Activated CD4-positive, alpha-beta T cell treated with anti-CD3 and anti-CD28 coated beads for 36 hours (primary cell): Measurements from ENCODE around the gene INSRR. TPM values are rescaled to one million over a fixed set of nuclear protein-coding genes. Genes with fewer than 3 reads are reported as not detected.

Experiments used
- ATAC-seq: fragments of 200-7000 bp; cut with Tn5 transposase; one replicate; pipeline ENCODE4 v1.10.0; 2021; ENCODE audit warnings: mild to moderate bottlenecking, moderate library complexity
- CTCF ChIA-PET: fragments of 350-600 bp; sonication (Branson Sonifier 250); formaldehyde crosslinking; loops from one replicate; lab custom pipeline; 2021; ENCODE audit warnings: antibody characterized with exemption; lab: Charles Lee
- POLR2A ChIA-PET: fragments of 350-600 bp; sonication (Branson Sonifier 250); formaldehyde crosslinking; loops from one replicate; lab custom pipeline; 2021; ENCODE audit warnings: antibody characterized with exemption, inconsistent platforms; lab: Charles Lee
- DNase-seq: peaks from one replicate; pipeline ENCODE4 v3.0.0-alpha.2; 2020
- H3K27ac Mint-ChIP-seq: one replicate; pipeline ENCODE4 v1.8.0; 2021; ENCODE audit warnings: mixed read lengths
- H3K27me3 Mint-ChIP-seq: one replicate; pipeline ENCODE4 v1.8.0; 2021; ENCODE audit warnings: mixed read lengths
- H3K36me3 Mint-ChIP-seq: one replicate; pipeline ENCODE4 v1.8.0; 2021; ENCODE audit warnings: low read depth, mixed read lengths
- H3K4me1 Mint-ChIP-seq: one replicate; pipeline ENCODE4 v1.8.0; 2021; ENCODE audit warnings: mixed read lengths
- H3K4me3 Mint-ChIP-seq: one replicate; pipeline ENCODE4 v1.8.0; 2021; ENCODE audit warnings: mild to moderate bottlenecking, moderate library complexity, mixed read lengths
- H3K9me3 Mint-ChIP-seq: one replicate; pipeline ENCODE4 v1.8.0; 2021; ENCODE audit warnings: low read depth, mixed read lengths
- intact Hi-C, 2 experiments: fragments of 100-400 bp; cut with DNase I in 1 of 2; cut with micrococcal nuclease in 1 of 2; formaldehyde crosslinking; loops; one replicate each; pipeline versions ENCODE4 v1.14.2 to v1.15.1; 2022 to 2024; cut with DNase I, micrococcal nuclease
- total RNA-seq, 2 experiments: library from RNA; stranded (reverse); gene quantifications; one replicate each; pipeline ENCODE4 v1.2.3, GENCODE V29; 2021

INSRR gene
- total RNA-seq, 2 experiments from 2014 or later, result 0.14 to 0.18 TPM

DNA sequence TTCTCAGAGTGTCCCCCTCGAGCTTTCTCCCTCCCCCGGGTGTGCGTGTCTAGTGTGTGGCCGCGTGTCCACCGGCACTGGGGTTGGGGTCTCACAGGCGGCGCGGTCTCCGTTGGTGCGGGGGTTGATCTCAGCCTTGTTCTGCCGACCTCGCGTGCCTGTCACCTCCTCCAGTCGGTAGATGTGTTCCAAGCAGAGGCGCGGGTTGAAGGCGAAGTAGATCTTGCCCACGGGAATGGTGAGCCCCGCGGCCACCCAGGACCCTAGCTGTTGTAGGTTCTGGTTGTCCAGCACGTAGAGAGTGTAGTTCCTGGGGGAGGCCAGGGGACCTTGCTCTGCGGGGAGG lies 9.8 kb downstream of the INSRR start:
- no peak for DNase-seq
- H3K4me3 Mint-ChIP-seq, result peak overlapping the region; percentile 53
- POLR2A ChIA-PET, result interaction anchor here (0.6 to 0.7 kb wide), 2 partner anchors 42 to 79 kb away, joined by 3 to 6 read pairs; no protein-coding TSS in a partner anchor
- CTCF ChIA-PET, result interaction anchor here (0.5 to 5.9 kb wide), 7 partner anchors 9 to 292 kb away, joined by 3 to 51 read pairs (median 4); partner anchors contain the start of genes INSRR and NTRK1
- ATAC-seq, result peak; percentile 3
- peak overlapping the region; percentile 64 for H3K27ac Mint-ChIP-seq
- H3K4me1 Mint-ChIP-seq, result peaks cover 19% of the 10 kb centered on the region
- intact Hi-C loops, result no loop called here
- no peaks in the 10 kb centered on the region for H3K9me3 Mint-ChIP-seq
- H3K27me3 Mint-ChIP-seq, result peaks cover 29% of the 10 kb centered on the region
- H3K36me3 Mint-ChIP-seq, result no peaks in the 10 kb centered on the region

DNA sequence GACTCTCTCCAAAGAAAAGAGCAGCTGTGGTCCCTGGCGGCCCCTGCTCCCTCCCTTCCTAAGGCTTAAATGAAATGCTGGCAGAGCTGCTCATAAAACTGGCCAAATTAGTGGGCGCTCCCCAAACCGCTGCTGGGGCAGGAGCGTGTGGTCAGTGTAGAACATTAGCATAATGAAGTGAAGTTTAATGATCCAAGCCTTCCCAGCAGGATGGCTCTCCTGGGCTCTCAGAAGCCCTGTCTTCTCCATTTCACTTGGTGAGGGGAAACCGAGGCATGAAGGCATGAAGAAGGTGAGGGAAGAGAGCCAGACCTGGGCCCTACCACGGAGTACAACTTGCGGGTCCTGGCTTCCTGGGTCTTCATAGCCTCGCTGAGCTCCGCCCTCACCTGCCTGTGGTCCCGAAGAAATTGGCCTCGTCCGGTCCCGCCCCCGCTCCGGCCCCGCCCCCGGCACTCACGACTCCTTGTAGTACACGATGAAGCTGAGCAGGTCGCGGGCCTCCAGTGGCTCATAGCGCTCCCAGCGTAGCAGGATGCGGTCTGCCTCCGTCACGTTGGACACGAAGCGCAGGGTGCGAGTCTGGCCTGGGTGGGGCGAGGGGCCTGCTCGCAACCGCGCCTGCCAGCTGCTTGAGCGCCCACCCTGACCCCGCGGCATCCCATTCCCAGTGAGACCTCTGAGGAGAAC lies 10.3 kb downstream of the INSRR start:
- CTCF ChIA-PET, result interaction anchor here (0.6 to 5.9 kb wide), 6 partner anchors 9 to 120 kb away, joined by 3 to 51 read pairs (median 4); partner anchors contain the start of genes INSRR, ISG20L2, METTL25B and NTRK1
- Mint-ChIP-seq H3K36me3 (no peaks in the 10 kb centered on the region), H3K27me3 (peaks cover 33% of the 10 kb centered on the region), H3K27ac (peak overlapping the region; percentile 40), H3K4me3 (peak overlapping the region; percentile 53), H3K9me3 (no peaks in the 10 kb centered on the region), H3K4me1 (peaks cover 21% of the 10 kb centered on the region)
- DNase-seq (peak; percentile 89), ATAC-seq (peak; percentile 93)
- intact Hi-C loops, result no loop called here
- POLR2A ChIA-PET, result interaction anchor here (0.7 kb wide), 1 partner anchor 41 kb away, joined by 3 read pairs; no protein-coding TSS in a partner anchor

DNA sequence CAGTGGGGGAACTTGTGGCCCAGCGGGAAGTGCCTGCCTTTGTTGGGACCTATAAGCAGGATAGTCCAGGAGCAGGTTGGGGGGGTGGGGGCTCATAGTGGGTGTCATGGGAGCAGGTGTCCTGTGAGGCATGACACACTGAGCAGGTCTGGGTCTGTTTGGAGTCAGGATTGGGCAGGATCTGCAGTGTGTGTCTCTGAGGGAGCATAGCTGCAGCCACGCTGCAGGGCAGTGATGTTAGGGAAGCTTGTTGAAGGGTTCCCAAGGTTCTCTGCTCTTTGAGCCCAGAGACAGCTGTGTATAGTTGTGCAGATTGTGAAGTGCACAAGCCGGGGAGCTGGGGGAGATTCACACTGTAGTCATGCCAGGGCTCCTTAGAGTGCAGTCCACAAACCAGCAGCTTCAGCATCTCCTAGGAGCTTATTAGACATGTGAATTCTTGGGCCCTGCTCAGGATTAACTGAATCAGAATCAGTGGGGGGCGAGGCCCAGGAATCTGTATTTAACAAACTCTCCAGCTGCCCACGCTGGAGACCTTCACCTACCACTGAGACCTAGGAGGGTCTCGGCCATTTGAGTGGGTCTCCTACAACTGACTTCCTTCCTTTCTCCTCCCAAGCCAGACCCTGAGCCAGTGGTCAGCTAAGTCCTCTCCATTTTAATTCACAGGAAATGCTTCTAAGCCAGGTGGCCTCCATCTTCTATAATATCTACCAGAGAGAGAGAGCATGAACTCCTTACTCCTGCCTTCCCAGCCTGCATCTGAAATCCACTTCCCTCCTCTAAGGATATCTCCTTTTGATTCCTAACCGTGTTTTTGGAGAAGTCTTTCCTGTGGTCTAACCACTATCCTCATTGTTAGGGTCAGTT lies 11.1 kb downstream of the INSRR start:
- DNase-seq, result no peak
- intact Hi-C loops, result no loop called here
- Mint-ChIP-seq H3K4me3 (no peak overlapping the region), H3K4me1 (peaks cover 21% of the 10 kb centered on the region), H3K9me3 (no peaks in the 10 kb centered on the region), H3K36me3 (no peaks in the 10 kb centered on the region), H3K27ac (no peak overlapping the region), H3K27me3 (peaks cover 37% of the 10 kb centered on the region)
- CTCF ChIA-PET, result interaction anchor here (0.6 to 5.9 kb wide), 7 partner anchors 9 to 119 kb away, joined by 3 to 51 read pairs (median 4); partner anchors contain the start of genes INSRR, ISG20L2, METTL25B and NTRK1
- no peak for ATAC-seq
- POLR2A ChIA-PET, result no interaction called here

DNA sequence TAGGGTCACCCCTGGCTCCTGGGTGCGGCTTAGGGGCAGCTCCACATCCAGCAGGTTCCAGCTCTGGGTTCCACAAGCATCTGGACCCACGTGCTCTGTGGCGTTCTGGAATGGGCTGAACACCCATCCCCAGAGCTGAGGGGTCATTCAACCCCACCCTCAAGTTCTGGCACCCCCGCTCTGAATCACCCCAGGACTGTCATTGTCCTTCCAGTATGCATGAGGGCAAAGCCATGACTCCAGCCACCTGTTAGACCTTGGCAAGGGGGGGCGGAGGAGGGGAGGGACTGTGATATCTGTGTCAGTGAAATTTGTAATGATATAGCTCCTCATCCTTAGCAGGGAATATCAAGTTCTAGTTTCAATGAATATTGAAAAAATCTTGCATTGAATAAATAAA lies 12.3 kb downstream of the INSRR start:
- H3K27me3 Mint-ChIP-seq, result peaks cover 42% of the 10 kb centered on the region
- no peak for ATAC-seq
- ChIA-PET CTCF (interaction anchor here (0.8 to 5.9 kb wide), 5 partner anchors 14 to 79 kb away, joined by 3 to 51 read pairs (median 3); partner anchors contain the start of genes INSRR and NTRK1), POLR2A (no interaction called here)
- H3K27ac Mint-ChIP-seq, result no peak overlapping the region
- DNase-seq, result no peak
- no peaks in the 10 kb centered on the region for H3K36me3 Mint-ChIP-seq
- no peak overlapping the region for H3K4me3 Mint-ChIP-seq
- no peaks in the 10 kb centered on the region for H3K9me3 Mint-ChIP-seq
- peaks cover 21% of the 10 kb centered on the region for H3K4me1 Mint-ChIP-seq
- intact Hi-C loops, result no loop called here

DNA sequence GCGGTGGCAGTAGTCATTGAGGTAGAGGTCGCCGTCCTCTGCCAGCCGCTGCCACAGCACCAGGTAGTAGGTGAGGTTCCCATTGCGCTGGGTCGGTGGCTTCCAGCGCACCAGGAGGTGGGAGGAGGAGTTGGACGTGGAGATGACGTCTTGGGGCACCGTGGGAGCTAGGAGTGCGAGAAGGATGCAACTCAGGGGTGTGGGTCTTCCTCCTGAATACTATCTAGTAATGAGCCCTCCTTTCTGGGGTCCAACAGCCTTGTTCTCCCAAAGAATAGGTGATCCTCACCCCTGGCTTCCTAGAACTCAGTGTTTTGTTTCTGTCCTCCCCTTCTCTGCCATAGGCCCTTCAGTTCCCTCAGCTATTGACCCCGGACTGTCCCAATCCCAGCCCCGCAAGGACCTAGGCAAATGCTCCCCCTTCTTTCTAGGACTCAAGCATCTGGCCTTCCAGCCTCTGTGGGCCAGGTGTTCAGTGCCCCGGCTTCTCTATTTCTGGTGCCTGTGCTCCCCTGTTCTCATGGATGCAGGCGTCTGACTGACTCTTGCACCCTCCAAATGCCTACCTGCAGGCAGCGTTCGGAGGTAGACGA lies 12.9 kb downstream of the INSRR start:
- ChIA-PET CTCF (interaction anchor here (0.8 to 5.9 kb wide), 5 partner anchors 15 to 80 kb away, joined by 3 to 51 read pairs (median 3); partner anchors contain the start of genes INSRR and NTRK1), POLR2A (no interaction called here)
- H3K36me3 Mint-ChIP-seq, result no peaks in the 10 kb centered on the region
- DNase-seq (no peak), ATAC-seq (no peak)
- intact Hi-C loops, result no loop called here
- H3K27me3 Mint-ChIP-seq, result peaks cover 44% of the 10 kb centered on the region
- no peaks in the 10 kb centered on the region for H3K9me3 Mint-ChIP-seq
- no peak overlapping the region for H3K4me3 Mint-ChIP-seq
- H3K27ac Mint-ChIP-seq, result no peak overlapping the region
- H3K4me1 Mint-ChIP-seq, result peaks cover 21% of the 10 kb centered on the region

DNA sequence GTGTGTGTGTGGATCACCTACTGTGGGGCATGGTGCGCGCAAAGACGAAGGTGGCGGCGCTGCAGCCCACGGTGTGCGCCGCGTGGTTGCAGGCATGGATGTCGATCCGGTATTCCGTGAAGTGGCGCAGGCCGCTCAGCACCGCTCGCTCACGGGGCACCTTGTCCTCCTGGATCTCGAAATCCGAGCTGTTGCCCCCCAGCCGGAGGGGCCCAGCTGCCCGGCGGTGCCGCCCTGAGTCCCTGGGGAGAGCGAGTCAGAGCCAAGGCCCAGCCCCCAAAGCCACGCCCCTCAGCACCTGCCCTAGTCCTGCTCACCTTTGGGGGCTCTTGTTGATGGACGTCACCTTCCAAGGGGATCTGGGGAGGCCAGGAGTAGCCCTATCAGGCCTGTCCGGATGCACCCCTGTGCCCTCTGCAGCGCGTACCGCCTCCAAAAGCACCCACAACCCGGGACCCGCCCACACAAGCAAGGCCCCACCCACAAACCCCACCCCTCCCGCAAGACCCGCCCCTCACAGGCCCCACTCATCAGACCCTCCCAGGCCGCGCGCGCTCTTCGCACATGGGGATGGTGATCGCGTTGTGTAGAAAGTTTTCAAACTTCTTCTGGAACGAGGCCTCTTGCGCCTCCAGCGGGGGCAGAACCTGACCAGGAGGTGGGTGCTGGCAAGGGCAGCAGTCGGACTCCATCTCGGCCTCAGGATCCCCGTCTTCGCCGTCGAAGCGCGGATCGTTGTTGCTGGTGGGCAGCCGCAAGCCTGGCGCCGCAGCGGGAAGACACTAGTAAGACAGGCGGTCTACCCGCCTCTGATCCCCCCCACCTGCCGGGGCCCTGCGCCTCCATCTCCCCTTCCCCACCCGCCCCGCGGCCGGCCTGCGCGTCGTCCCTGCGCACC lies 13.6 kb downstream of the INSRR start:
- ATAC-seq, result peak; percentile 35
- Mint-ChIP-seq H3K4me1 (peaks cover 21% of the 10 kb centered on the region), H3K36me3 (no peaks in the 10 kb centered on the region), H3K4me3 (peak overlapping the region; percentile 13), H3K9me3 (no peaks in the 10 kb centered on the region), H3K27me3 (peaks cover 46% of the 10 kb centered on the region), H3K27ac (no peak overlapping the region)
- DNase-seq, result peak; percentile 63
- ChIA-PET POLR2A (no interaction called here), CTCF (interaction anchor here (0.7 to 5.9 kb wide), 4 partner anchors 15 to 155 kb away, joined by 3 to 51 read pairs (median 4); partner anchors contain the start of genes INSRR and NTRK1)
- intact Hi-C loops, result no loop called here

DNA sequence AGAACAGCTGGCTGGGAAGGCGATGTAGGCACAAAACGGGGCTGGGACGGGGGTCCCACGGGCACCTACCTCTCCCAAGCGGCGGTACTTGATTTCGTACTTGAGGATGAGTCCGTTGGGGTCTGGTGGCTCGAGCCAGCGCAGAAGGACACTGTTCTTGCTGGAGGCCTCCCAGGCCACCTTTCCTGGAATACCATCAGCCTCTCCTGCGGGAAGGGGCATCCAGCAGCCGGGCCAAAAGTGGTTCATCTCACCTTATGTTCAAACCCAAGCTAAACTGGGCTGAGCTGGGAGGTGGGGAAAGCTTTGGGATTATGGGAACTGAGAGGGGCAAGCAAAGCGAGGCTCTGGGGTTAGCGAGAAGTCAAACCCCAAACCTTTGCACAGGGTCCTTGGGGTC lies 14.3 kb downstream of the INSRR start:
- Mint-ChIP-seq H3K4me1 (peaks cover 21% of the 10 kb centered on the region), H3K27me3 (peaks cover 48% of the 10 kb centered on the region)
- POLR2A ChIA-PET, result no interaction called here

DNA sequence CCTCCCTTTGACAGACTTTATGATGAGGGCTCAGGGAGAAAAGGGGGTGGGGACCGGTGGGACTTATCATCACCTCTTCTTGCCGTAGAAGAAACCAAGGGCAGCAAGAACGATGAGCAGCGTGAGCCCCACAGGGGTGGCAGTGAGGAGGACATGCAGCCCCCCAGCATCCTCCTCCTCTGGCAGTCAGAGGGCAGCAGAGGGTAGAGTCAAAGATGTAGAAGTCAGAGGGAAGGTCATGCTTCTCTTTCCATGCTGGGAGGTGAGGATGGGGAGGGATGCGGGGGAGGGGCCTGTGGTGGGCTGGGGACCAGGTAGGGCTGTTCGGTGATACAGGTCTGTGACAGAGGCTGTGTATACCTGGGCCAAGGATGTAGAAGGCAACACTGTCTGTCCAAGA lies 14.8 kb downstream of the INSRR start:
- Mint-ChIP-seq H3K9me3 (no peaks in the 10 kb centered on the region), H3K4me1 (peaks cover 20% of the 10 kb centered on the region), H3K27me3 (peaks cover 49% of the 10 kb centered on the region), H3K27ac (no peak overlapping the region), H3K36me3 (no peaks in the 10 kb centered on the region), H3K4me3 (no peak overlapping the region)
- POLR2A ChIA-PET, result no interaction called here
- CTCF ChIA-PET, result interaction anchor here (0.7 to 1.3 kb wide), 2 partner anchors 16 to 62 kb away, joined by 3 to 4 read pairs; partner anchors contain the start of gene NTRK1
- DNase-seq (no peak), ATAC-seq (no peak)
- intact Hi-C loops, result no loop called here

More for the DNA sequence above, 14.3 kb downstream of the INSRR start:
- intact Hi-C loops, result no loop called here
- H3K4me3 Mint-ChIP-seq, result no peak overlapping the region
- DNase-seq (no peak), ATAC-seq (no peak)
- no peak overlapping the region for H3K27ac Mint-ChIP-seq
- H3K9me3 Mint-ChIP-seq, result no peaks in the 10 kb centered on the region
- H3K36me3 Mint-ChIP-seq, result no peaks in the 10 kb centered on the region
- CTCF ChIA-PET, result interaction anchor here (0.7 to 1.3 kb wide), 3 partner anchors 15 to 155 kb away, joined by 3 to 4 read pairs (median 3); partner anchors contain the start of gene NTRK1

DNA sequence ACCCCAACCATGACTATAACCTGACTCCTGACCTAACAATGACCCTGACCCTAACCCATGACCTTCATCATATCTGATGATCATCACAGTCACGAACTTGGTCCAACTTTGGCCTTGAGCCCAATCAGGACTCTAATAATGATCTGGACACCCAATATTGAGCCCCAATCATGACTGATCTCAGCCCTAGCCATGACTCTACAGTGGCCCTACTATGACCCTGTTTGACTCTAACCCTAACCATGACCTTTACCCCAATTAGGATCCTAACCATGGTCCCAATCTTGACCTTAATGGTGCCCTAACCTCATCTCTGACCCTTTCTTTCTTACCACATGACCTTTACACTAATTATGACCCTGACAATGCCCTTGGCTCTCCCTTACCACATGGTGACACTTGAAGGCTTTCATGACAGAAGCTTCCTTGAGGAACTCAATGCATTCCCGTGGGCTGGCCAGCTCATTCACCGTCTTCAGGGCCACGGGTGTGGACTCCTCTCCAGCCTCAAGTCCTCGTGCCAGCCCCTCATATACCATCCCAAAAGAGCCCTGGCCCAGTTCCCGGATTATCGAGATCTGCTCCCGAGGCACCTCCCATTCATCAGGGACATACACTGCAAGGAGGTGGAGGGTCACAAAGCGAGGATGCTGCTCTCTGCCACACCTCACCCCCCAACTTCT lies 16.2 kb downstream of the INSRR start:
- intact Hi-C loops, result no loop called here
- H3K4me3 Mint-ChIP-seq, result no peak overlapping the region
- ATAC-seq (no peak), DNase-seq (no peak)
- no peaks in the 10 kb centered on the region for H3K36me3 Mint-ChIP-seq
- POLR2A ChIA-PET, result no interaction called here
- H3K27ac Mint-ChIP-seq, result no peak overlapping the region
- H3K9me3 Mint-ChIP-seq, result no peaks in the 10 kb centered on the region
- peaks cover 53% of the 10 kb centered on the region for H3K27me3 Mint-ChIP-seq
- peaks cover 13% of the 10 kb centered on the region for H3K4me1 Mint-ChIP-seq
- CTCF ChIA-PET, result no interaction called here
